ENCODE measurements around the gene COL12A1.

Gene COL12A1

GRCh38 chr6:75096966-75097365, 108.9 kb downstream of the COL12A1 start:
- DNase-seq = no peak

GRCh38 chr6:75094614-75095200, 111.1 kb downstream of the COL12A1 start:
- no peak for DNase-seq

- no peak for DNase-seq
Observed at GRCh38 chr6:75091467-75092190, 114.2 kb downstream of the COL12A1 start.

GRCh38 chr6:75090576-75090975, 115.3 kb downstream of the COL12A1 start:
- no peak for DNase-seq

GRCh38 chr6:75089921-75090320, 115.9 kb downstream of the COL12A1 start:
- no peak for DNase-seq

GRCh38 chr6:75089151-75089897, 116.5 kb downstream of the COL12A1 start:
- DNase-seq = no peak

- DNase-seq = no peak
Observed at GRCh38 chr6:75085931-75086635, 119.8 kb downstream of the COL12A1 start.

GRCh38 chr6:75084872-75085381, 120.9 kb downstream of the COL12A1 start:
- DNase-seq = no peak

GRCh38 chr6:75084018-75084417, 121.8 kb downstream of the COL12A1 start:
- DNase-seq = no peak

- DNase-seq = no peak
Observed at GRCh38 chr6:75081921-75082320, 123.9 kb downstream of the COL12A1 start.

GRCh38 chr6:75081047-75081446, 124.8 kb downstream of the COL12A1 start:
- no peak for DNase-seq

GRCh38 chr6:75079589-75079988, 126.3 kb downstream of the COL12A1 start:
- no peak for DNase-seq

- DNase-seq = no peak
Observed at GRCh38 chr6:75077701-75078100, 128.2 kb downstream of the COL12A1 start.

- DNase-seq = no peak
Observed at GRCh38 chr6:75076009-75076408, 129.8 kb downstream of the COL12A1 start.

- DNase-seq = no peak
Observed at GRCh38 chr6:75070244-75070643, 135.6 kb downstream of the COL12A1 start.

- DNase-seq = no peak
Observed at GRCh38 chr6:75065523-75065922, 140.3 kb downstream of the COL12A1 start.

- no peak for DNase-seq
Observed at GRCh38 chr6:75052491-75052890, 153.4 kb downstream of the COL12A1 start.

- DNase-seq = no peak
Observed at GRCh38 chr6:75049308-75049707, 156.5 kb downstream of the COL12A1 start.

- no peak for DNase-seq
Observed at GRCh38 chr6:75044846-75045245, 161.0 kb downstream of the COL12A1 start.

- DNase-seq = no peak
Observed at GRCh38 chr6:75041381-75041780, 164.5 kb downstream of the COL12A1 start.

Data from NCI-H446 (cell line).